ENCODE measurements around the gene CKS1B.

The CKS1B gene

GRCh38 chr1:155016231-155016831 lies 41.9 kb downstream of the CKS1B start:
- no peak for DNase-seq

- DNase-seq, result peak; percentile 77 to 90
These were observed 42.8 kb downstream of the CKS1B start for GRCh38 chr1:155017041-155017945.

DNA sequence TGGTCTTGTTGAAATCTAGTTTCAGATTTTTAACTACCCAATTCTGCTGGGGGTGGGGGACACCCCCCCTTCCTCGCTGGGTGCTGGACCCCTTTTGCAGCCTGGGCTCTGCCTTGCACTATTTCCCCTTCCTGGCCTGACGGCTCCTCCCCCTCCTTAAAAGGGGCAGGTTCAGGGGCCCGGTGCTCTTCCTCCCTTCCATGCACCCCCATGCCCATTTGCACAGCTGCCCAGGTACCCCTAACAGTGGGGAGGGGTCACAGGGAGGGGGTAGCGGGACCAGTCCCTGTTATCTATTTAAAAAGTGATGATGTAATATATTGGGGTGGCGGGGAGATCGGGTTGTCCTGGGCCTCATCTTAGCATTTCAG lies 43.5 kb downstream of the CKS1B start:
- DNase-seq, result no peak

DNA sequence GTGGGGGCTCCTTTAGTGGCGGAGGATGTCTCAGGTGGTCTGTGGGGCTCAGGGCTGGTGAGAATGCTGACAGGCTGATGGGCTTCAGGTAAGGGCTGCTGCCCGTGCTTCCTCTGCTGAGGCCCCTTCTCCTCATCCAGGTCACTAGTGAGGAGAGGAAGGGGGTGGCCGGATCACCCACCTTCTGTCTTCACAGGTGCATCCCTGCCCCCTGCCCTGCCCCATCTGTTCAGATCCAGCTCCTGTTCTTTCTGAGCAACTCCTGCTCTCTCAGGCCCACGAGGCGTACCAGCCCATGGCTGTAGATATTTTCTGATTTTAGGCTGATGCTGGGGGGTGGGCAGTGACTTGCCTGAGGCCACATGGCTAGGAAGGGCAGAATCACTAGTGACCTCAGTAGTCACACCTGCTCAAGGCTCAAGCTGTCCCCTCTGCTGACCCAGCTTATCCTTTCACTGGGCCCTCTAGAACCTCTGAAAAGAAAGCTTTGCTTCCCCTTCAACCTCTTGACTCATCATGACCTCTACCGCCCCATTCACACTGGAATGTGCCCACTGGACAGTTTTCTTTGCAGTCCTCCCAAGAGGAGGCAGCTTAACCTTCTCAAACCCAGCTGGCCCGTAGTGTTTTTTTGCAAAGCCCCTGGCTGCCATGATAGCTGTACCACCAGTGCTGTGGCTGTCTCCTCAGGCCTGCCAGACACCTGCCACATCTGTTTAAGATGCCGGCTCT lies 44.3 kb downstream of the CKS1B start:
- no peak for DNase-seq

DNA sequence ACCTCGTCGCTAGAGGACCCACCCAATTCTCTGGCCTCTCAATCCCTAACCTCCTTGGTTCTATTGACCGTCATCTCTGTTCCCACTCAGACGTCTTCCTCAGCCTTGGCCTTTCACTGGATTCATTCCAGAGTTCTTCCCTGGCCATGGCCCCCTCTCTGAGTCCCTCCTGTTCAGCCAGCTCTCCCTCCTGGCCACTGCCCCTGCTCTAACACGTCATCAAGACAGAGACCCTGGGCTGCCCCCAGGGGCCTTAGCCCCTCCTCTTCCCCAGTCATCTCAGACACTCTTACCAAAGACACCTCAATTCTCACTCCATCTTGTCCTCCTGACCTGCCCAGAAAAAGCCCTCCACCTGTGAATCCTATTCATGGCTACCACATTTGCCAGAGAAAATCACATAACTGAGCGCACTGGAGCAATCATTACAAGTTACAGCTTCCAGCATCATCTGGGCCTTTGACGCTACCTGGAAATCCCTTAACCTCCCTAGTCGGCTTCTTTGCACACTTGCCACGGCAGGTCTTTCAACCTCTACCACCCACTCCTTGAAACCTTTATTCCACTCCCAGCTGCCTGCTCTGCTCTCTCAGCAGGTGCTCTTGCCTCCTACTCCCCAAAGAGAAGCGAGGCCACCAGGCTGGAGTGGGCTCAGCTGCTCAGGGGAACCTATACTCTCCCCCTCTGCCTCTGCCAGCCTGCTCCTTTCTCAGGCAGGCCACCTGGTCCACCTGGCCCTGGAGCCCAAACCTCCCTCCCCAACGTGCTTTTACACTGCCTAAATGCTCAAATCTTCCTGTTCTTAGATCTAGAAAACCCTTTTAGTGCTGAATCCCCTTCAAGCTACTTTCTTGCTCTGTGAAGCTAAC lies 45.1 kb downstream of the CKS1B start:
- DNase-seq, result no peak

DNA sequence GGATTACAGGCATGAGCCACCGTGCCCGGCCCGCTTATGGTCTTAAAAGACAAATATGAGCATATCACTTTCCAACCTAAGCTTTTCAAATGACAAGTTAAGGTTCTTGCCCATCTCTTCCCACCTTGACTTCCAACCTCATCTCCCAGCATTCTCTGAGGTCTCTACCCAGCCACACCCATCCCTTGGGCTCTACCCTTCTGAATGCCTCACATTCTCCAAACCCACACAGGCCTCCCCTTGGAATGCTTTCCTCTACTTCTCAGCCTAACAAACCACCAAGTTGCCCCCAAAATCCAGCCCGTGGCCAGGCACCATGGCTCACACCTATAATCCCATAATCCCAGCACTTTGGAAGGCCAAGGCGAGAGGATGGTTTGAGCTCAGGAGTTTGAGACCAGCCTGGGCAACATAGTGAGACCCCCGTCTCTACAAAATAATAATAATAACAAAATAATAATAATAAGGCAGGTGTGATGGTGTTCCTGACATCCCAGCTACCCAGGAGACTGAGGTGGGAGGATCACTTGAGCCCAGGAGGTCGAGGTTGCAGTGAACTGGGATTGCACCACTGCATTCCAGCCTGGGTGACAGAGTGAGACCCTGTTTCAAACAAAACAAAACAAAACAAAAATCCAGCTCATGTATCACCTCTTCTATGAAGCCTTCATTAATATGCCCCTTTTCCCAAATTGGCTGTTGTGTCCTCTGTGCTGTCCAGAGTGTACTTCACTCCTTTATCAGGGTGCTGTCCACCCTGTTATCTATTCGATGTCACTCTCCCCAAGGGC lies 47.9 kb downstream of the CKS1B start:
- no peak for DNase-seq

DNA sequence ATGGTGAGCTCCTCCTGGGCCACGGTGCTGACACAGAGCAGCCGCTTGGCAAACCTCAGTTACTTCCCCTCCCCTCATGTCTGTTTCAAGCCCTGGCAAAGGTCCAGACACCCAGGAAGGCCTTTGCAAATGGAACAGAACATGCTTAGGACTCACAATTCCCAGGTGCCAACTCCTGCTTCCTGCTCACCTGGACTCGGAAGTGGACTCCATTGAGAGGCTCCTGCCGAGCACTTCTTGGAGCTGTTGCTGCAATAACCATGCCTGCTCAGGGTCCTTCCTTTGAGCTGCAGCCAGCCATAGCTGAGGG lies 48.4 kb downstream of the CKS1B start:
- no peak for DNase-seq

- no peak for DNase-seq
These were observed 49.1 kb downstream of the CKS1B start for GRCh38 chr1:155023627-155024026.

GRCh38 chr1:155024315-155024714 lies 49.8 kb downstream of the CKS1B start:
- DNase-seq, result no peak

DNA sequence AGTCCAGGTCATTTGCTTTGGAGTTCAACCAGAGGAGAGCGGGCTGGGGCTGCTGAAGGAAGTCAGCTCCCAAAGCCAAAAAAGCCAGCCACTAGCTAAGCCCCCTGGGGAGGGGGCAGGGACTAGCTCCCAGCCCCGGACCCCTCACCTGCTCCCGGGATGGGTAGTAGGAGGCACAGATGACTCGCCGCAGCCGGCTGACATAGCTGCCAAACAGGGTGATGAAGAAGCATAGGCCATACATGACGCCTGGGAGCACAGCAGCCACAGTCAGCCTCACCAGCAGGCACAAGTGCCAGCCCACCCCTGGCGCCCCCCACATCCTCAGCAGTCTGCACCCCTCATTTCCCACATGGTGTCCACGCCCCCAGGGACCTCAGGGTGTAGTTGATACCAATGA lies 51.7 kb downstream of the CKS1B start:
- DNase-seq, result no peak

GRCh38 chr1:155026588-155026987 lies 52.1 kb downstream of the CKS1B start:
- no peak for DNase-seq

All from inflammatory macrophage treated with lipopolysaccharide for 1 hour (primary cell).